Stimulated activated naive CD8-positive, alpha-beta T cell treated with anti-CD3 and anti-CD28 coated beads, Interleukin-15, amount 100 ng/mL, for 72 hours (primary cell): Measurements from ENCODE around the gene AVP.

ENCODE experiments used
- ATAC-seq: fragments of 150-1000 bp; cut with Tn5 transposase; 2 replicates; pipeline ENCODE4 v1.10.0; 2021; ENCODE audit warnings: mild to moderate bottlenecking, moderate library complexity
- DNase-seq, 2 donors: peaks; one replicate each; pipeline ENCODE4 v3.0.0; 2021 to 2022
- H3K27ac Mint-ChIP-seq, 2 donors: one replicate each; pipeline ENCODE4 v1.8.0; 2022; ENCODE audit warnings: mild to moderate bottlenecking in 2 of 2, mixed read lengths in 2 of 2, moderate library complexity in 2 of 2
- H3K27me3 Mint-ChIP-seq: one replicate; pipeline ENCODE4 v1.8.0; 2022; ENCODE audit warnings: mixed read lengths
- H3K4me1 Mint-ChIP-seq: one replicate; pipeline ENCODE4 v1.8.0; 2022; ENCODE audit warnings: mild to moderate bottlenecking, mixed read lengths
- H3K4me3 Mint-ChIP-seq, 2 donors: one replicate each; pipeline ENCODE4 v1.8.0; 2022; ENCODE audit warnings: mild to moderate bottlenecking in 2 of 2, mixed read lengths in 2 of 2, moderate library complexity in 1 of 2
- H3K9me3 Mint-ChIP-seq, 2 donors: one replicate each; pipeline ENCODE4 v1.8.0; 2022; ENCODE audit warnings: mixed read lengths in 2 of 2

The AVP gene

GRCh38 chr20:3101737-3102574 is 17.4 kb upstream of the AVP start:
- H3K4me3 Mint-ChIP-seq = peak overlapping the region; percentile 31 to 42
- ATAC-seq = peak; percentile 99
- H3K4me1 Mint-ChIP-seq = peaks cover 25% of the 10 kb centered on the region
- no peak overlapping the region for H3K27ac Mint-ChIP-seq
- peak; percentile 67 to 83 for DNase-seq
- H3K9me3 Mint-ChIP-seq = no peaks in the 10 kb centered on the region
- peaks cover 7% of the 10 kb centered on the region for H3K27me3 Mint-ChIP-seq

- ATAC-seq = no peak
- Mint-ChIP-seq H3K27ac (no peak overlapping the region), H3K27me3 (peaks cover 7% of the 10 kb centered on the region), H3K4me3 (no peak overlapping the region), H3K4me1 (peaks cover 25% of the 10 kb centered on the region), H3K9me3 (no peaks in the 10 kb centered on the region)
- DNase-seq = no peak
These were observed 16.7 kb upstream of the AVP start for GRCh38 chr20:3101251-3101650.

- Mint-ChIP-seq H3K27ac (no peak overlapping the region), H3K4me3 (no peak overlapping the region), H3K27me3 (peaks cover 7% of the 10 kb centered on the region), H3K4me1 (peaks cover 25% of the 10 kb centered on the region), H3K9me3 (no peaks in the 10 kb centered on the region)
- DNase-seq = no peak
- ATAC-seq = no peak
These were observed 16.0 kb upstream of the AVP start for GRCh38 chr20:3100480-3100879.

DNA sequence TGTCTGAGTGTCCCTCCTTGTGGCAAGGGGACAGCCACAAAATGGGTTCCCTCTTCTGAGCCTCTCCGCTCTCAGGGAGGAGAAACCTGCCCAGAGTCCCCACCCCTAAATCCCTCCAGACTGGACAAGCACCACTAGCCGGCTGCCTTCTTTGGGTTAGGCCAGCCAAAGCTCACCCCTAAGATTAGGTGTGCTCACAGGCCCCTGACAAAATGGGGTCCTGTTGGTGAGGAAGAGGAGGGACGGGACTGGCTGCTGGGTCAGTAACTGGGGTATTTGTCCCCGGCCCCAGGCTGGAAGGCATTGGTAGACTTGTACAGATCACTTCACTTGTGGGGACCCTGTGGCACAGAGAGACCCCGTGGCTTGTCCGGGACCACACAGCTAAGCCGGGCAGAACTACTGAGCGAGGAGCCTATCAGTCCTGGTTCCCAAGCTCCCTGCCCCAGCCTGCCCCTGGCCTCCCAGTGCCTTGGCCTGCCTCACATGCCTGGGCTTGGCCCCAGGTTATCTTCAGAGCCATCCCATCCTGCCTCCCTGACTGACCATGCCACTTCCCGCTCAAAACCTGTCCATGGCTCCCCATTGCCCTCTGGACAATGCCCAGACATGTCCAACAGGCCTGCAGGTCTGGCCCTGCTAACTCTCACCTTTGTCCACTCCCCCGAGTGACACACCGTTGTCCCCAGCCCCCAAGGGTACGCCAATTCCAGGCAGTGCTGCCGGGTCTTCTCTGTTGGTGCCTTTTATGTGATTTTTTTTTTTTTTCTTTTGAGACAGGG is 10.5 kb upstream of the AVP start:
- peaks cover 31% of the 10 kb centered on the region for H3K4me1 Mint-ChIP-seq
- no peaks in the 10 kb centered on the region for H3K27me3 Mint-ChIP-seq
- peak overlapping the region in 1 of 2 donors; percentile 24 for H3K4me3 Mint-ChIP-seq
- DNase-seq (no peak), ATAC-seq (no peak)
- peak overlapping the region in 1 of 2 donors; percentile 95 for H3K27ac Mint-ChIP-seq
- no peaks in the 10 kb centered on the region for H3K9me3 Mint-ChIP-seq

GRCh38 chr20:3093861-3094361 is 9.4 kb upstream of the AVP start:
- Mint-ChIP-seq H3K27ac (peak overlapping the region; percentile 87 to 94), H3K27me3 (no peaks in the 10 kb centered on the region), H3K4me3 (peak overlapping the region; percentile 60 to 72), H3K9me3 (no peaks in the 10 kb centered on the region), H3K4me1 (peaks cover 32% of the 10 kb centered on the region)
- ATAC-seq (no peak), DNase-seq (no peak)

DNA sequence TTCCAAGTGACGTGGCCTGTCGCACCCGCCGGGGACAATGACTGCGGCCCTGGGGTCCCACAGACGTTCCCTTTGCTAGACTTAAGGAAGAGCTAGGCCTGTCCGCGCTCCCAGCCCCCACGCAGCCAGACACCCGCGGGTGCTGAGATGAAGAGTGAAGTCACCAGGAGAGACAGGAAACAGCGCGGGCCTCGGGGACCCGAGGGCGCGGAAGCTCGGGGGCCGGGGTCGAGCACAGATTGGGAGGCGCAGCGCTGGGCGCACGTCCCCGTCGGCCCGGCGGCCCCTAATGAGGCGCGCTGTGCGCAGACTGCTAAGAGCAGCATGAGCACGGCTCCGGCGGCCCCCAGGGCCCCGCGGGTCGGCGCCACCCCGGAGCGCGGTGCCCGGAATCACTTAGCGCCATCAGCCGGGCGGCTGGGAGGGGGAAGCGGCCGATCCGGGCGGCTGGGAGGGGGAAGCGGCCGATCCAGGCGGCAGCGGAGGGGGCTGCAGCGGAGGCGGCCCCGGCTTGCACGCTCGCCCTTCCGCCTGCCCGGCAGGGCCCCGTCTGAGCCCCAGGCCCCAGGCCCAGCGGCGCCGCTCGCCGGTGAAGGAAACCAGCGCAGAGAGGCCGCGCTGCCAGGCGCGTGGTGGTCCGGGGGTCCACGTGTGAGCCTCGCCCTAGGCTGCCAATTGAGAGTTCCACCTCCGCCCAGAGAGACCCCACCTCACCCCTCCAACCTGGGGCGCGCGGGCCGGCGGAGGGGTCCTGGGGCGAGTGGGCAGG is 8.3 kb upstream of the AVP start:
- Mint-ChIP-seq H3K9me3 (no peaks in the 10 kb centered on the region), H3K27me3 (no peaks in the 10 kb centered on the region), H3K4me3 (peak overlapping the region; percentile 92 to 94), H3K27ac (peak overlapping the region; percentile 97 to 99), H3K4me1 (peaks cover 32% of the 10 kb centered on the region)
- ATAC-seq (peak; percentile 80), DNase-seq (peak; percentile 54 to 66)

DNA sequence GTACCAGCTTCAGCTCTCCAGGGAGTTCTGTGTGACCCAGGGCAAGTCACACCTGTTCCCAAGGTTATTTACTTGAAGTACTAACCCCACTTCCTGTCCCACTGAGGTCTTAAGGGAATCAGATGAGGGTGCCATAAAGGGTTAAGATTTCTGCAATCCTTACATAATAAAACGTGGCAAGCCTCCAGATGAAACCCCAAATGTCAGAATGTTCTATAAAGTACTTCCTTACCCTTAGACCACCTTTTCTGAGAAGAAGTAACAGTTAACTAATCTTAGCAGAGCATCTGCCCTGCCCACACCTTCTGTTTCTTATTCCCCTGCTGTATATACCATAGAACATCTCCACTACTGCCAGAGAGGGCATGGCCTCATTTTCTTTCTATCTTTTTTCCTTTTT is 6.0 kb upstream of the AVP start:
- H3K27ac Mint-ChIP-seq = no peak overlapping the region
- H3K4me3 Mint-ChIP-seq = no peak overlapping the region
- DNase-seq = no peak
- no peak for ATAC-seq
- peaks cover 32% of the 10 kb centered on the region for H3K4me1 Mint-ChIP-seq
- no peaks in the 10 kb centered on the region for H3K9me3 Mint-ChIP-seq
- no peaks in the 10 kb centered on the region for H3K27me3 Mint-ChIP-seq

- no peak overlapping the region for H3K27ac Mint-ChIP-seq
- DNase-seq (no peak), ATAC-seq (no peak)
- H3K4me1 Mint-ChIP-seq = peaks cover 41% of the 10 kb centered on the region
- H3K9me3 Mint-ChIP-seq = no peaks in the 10 kb centered on the region
- no peak overlapping the region for H3K4me3 Mint-ChIP-seq
- H3K27me3 Mint-ChIP-seq = peaks cover 22% of the 10 kb centered on the region
These were observed 3.5 kb upstream of the AVP start for GRCh38 chr20:3088031-3088430.

GRCh38 chr20:3085571-3086072 is 1.1 kb upstream of the AVP start:
- Mint-ChIP-seq H3K27me3 (peaks cover 43% of the 10 kb centered on the region), H3K9me3 (no peaks in the 10 kb centered on the region), H3K4me3 (no peak overlapping the region), H3K27ac (no peak overlapping the region), H3K4me1 (peaks cover 31% of the 10 kb centered on the region)
- DNase-seq = no peak
- ATAC-seq = no peak

DNA sequence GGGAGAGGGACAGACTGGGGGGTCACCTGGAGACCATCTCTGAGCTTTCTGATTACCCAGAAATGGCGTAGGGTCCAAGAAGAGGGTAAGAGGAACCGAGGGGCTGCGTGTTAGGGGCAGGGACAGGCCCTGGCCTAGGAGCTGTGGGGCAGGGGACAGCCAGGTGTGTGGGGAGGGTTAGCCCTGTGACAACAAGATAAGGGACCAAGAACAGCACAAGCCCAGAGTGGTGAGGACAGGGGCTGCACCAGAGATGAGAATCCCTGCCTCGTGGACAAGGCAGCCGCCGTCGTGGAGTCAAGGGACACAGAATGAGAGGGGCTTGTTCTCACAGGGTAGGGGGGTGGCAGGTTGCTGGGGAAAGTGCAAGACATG is 449 bp upstream of the AVP start:
- Mint-ChIP-seq H3K4me1 (peaks cover 25% of the 10 kb centered on the region), H3K27me3 (peaks cover 49% of the 10 kb centered on the region), H3K27ac (peak overlapping the region in 1 of 2 donors; percentile 27), H3K4me3 (no peak overlapping the region), H3K9me3 (no peaks in the 10 kb centered on the region)
- ATAC-seq (no peak), DNase-seq (no peak)

DNA sequence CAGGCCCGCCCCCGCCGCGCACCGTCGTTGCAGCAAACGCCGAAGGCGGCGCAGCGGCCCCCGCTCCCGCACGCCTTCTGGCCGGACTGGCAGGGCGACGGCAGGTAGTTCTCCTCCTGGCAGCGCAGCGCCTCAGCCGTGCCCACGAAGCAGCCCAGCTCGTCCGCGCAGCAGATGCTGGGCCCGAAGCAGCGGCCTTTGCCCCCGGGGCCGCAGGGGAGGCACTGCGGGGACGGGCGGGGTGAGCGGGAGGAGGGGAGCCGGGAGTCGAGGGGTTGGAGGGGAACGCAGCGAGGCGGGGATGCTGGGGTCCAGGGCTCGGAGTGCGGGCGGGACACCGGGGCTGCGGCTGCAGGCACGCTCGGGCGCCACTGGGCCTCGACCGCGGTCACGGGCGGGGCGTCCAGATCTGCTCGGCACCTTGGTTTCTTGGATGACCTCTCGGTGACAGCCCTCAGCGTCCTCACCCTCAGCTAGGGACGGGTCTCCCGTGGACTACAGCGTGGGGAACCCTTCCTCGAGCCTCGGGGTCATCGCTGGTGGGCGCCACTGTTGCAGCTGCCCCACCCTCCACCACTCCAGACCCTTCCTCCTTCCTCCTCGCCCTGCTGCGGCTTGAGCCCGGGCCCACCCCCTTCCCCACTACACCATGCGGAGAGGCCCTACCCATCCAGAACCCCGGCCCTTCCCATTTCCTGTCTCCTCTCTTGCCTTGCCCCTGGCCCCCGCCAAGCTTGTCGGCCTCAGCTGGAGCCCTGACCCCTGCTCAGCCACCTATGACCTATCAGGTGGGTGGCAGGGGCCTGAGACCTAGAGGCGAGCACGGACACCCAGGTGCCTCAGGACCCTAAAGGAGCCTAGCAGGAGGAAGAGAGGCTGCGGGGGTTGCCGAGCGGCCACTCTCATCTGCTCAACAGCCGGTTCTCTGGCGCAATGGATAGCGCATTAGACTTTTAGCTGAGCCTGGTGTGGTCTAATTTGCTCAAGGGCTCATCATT is 1.3 kb downstream of the AVP start:
- Mint-ChIP-seq H3K4me3 (peak overlapping the region; percentile 44 to 81), H3K4me1 (peaks cover 24% of the 10 kb centered on the region), H3K27ac (no peak overlapping the region)

DNA sequence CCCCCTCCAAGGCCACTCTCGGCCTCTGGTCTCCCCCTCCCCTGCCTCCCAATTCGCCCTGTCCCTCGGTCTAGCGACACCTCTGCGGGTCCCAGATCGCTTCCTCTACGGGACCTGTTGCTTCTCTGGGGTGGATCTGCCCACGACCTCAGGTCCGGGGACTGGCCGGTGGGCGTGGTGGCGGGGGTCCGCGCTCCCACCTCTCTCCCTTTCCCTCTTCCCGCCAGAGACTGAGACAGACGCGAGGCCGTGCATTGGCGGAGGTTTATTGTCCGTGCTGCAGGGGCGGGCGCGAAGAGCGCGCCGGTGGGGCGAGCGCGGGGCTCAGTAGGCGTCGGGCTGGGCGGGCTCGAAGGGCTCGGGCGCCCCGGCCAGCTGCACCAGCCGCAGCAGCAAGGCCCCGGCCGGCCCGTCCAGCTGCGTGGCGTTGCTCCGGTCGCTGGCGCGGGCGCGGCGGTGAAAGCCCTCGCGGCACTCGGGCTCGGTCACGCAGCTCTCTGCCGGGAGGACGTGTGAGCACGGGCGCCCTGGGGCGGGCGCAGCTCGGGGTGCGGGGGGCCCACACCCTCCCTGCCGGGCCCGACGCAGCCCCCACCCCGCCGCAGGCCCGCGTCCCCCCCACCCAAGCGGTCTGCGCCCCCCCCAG is 2.1 kb downstream of the AVP start:
- H3K27ac Mint-ChIP-seq = no peak overlapping the region
- peaks cover 59% of the 10 kb centered on the region for H3K27me3 Mint-ChIP-seq
- ATAC-seq = peak; percentile 67

More for the DNA sequence above, 1.3 kb downstream of the AVP start:
- H3K27me3 Mint-ChIP-seq = peaks cover 59% of the 10 kb centered on the region
- DNase-seq (no peak), ATAC-seq (peak; percentile 50)
- no peaks in the 10 kb centered on the region for H3K9me3 Mint-ChIP-seq

DNA sequence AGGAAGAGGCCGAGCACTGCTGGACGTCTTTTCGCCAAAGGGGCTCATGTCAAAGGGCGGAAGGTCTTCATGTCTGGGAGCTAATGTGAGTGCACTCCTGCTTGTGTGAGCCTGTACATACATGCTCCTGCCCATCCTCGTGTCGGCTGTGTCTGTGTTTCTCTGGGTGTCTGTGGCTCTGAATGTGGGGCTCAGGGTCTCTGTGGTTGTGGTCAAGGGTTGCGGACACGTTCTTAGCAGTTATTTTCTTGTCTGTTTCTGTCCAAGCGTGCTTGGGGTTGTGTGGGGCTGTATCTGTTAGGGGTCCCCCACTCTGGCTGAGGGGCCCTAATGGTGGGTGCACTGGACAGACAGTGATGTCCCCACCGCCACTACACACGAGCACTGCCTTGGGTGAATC is 2.9 kb downstream of the AVP start:
- Mint-ChIP-seq H3K9me3 (no peaks in the 10 kb centered on the region), H3K27ac (no peak overlapping the region), H3K27me3 (peaks cover 59% of the 10 kb centered on the region), H3K4me1 (peaks cover 38% of the 10 kb centered on the region), H3K4me3 (no peak overlapping the region)
- no peak for DNase-seq
- no peak for ATAC-seq

More for the DNA sequence above, 2.1 kb downstream of the AVP start:
- Mint-ChIP-seq H3K4me1 (peaks cover 30% of the 10 kb centered on the region), H3K4me3 (peak overlapping the region; percentile 54 to 68), H3K9me3 (no peaks in the 10 kb centered on the region)
- DNase-seq = no peak

DNA sequence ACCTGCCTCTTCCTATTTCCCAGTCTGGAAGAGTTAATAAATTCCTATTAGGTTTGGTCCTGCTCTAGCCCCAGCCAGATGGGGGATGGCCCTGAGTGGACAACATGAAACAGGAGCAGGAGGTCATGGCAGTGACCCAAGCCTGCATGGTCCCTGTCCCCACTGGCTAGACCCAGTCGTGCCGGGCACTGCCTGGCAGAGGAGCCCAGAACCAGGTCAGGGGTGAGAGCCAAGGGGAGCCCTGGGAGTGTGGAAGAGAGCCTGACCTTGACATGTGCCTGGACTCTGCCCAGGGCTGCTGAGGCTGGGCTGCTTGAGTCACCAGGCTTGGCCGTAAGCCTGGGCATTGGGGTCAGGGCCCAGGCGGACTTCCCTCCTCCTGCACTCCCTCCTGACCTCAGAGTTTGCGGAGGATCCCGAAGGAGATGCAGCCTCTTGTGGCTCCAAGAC is 3.6 kb downstream of the AVP start:
- no peak overlapping the region for H3K27ac Mint-ChIP-seq
- DNase-seq = no peak

More for the DNA sequence above, 3.6 kb downstream of the AVP start:
- ATAC-seq = no peak
- Mint-ChIP-seq H3K4me1 (peaks cover 40% of the 10 kb centered on the region), H3K4me3 (no peak overlapping the region), H3K27me3 (peaks cover 59% of the 10 kb centered on the region), H3K9me3 (no peaks in the 10 kb centered on the region)
